GM18502 (cell line): Measurements from ENCODE around the gene PTH2.
A peak's percentile ranks its signal among the peaks of the same experiment; 100 is the strongest.
"Not testable (repeated sequence)": the region's sequence is repeated elsewhere in the genome, so short reads cannot be mapped to it uniquely, and the experiment has no call there.

Experiments
- ATAC-seq: cut with Tn5 transposase; IDR thresholded peaks from one replicate; pipeline ENCODE4 v1.9.1; 2021; ENCODE audit warnings: mild to moderate bottlenecking; ENCODE audit not compliant: unreplicated experiment, poor library complexity

PTH2 gene

GRCh38 chr19:49423071-49423984 is at the start of gene PTH2:
PTH2 (minus strand) TSS chr19:49423441; CDS start chr19:49423339, 102 bp downstream.
- ATAC-seq, result no peak

DNA sequence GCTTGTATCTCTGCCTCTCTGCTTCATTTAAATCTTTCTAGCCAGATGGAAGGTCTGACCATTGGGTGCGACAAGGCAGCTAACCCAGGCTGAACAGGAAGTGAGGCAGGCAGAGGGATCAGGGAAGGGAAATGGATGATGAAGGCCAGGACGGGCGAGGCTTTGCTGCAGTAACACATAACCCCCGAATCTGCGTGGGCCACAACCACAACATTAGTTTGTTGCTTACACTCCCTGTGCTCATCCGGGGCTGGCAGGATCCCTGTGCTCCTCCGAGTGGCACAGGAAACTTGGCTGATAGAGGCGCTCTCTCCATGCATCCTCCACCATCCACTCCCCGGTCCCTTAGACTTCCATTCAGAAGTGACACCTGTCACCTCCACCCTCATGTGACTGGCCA is 49.7 kb upstream of the PTH2 start:
- ATAC-seq, result no peak

GRCh38 chr19:49470615-49470978 is 47.4 kb upstream of the PTH2 start:
- ATAC-seq, result no peak

DNA sequence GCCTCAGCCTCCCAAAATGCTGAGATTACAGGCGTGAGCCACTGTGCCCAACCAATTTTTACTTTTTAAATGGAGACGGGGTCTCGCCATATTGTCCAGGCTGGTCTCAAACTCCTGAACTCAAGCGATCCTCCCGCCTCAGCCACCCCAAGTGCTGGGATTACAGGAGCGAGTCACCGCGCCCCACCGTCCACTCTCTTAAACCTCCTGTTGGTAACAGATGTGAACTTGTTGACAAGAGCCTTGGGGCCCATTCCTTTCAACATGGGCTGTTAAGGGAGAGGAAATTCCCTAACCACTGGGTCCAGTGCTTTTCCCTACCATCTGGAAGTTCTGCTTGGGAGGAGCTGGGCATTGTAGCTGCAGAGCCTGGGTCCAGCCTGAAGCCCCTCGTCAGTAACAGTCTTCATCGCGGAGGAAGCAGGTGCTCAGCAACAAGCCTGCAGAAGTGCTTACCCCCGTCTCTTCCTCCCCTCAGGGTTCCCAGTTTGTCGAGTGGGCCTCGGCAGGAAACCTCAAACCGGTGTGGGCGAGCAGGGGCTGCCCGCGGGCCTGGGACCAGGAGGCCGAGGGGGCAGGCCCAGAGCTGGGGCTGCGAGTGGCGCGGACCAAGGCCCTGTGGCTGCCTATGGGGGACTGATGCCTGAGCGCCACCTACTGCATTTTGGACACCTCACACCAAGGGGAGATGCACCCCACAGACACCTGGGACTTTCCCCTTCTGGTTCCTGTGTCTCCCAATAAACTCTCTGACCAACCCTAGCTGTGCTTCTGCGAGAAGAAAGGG is 46.8 kb upstream of the PTH2 start:
- ATAC-seq, result peak; percentile 52

DNA sequence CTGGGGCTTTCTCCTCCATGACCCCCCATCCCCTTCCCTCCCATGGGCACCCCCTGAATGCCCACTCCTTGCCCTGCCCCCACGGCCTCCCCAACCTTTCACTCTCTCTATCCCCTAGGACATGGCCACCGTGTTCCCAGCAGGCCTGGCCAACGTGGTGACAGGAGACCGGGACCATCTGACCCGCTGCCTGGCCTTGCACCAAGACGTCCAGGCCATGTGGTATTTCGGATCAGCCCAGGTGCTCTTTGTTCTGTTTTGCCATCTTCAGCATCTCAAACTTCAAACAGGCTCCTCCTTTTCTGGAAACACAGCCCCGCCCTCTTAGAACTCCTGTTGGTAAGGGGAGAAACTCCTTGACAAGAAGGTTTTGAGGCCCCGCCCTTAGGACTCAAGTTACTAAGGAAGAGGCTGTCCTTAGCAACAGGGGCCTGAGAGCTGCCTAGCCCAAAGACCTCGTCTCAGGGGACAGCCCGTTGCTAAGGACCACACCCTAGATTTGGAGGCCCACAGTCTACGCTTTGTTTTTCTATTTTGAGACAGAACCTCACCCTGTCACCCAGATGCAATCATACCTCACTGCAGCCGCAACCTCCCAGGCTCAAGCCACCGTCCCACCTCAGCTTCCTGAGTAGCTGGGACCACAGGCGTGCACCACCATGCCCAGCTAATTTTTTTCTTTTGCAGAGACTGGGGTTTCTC is 45.7 kb upstream of the PTH2 start:
- peak; percentile 61 for ATAC-seq

- ATAC-seq, result no peak
Measured at GRCh38 chr19:49468199-49468598, 45.0 kb upstream of the PTH2 start.

DNA sequence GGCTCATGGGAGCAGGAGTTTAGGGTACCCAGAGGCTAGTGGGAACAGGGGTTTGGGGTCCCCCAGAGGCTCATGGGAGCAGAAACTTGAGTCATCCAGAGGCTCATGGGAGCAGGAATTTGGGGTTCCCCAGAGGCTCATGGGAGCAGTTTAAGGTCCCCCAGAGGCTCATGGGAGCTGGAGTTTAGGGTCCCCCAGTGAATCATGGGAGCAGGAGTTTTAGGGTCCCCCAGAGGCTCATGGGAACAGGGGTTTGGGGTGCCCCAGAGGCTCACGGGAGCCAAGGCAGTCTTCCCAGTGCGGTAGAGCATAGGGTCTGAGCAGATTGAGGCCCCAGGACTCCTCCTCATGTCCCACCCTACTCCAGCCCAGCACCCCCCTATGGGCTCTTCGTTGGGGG is 42.1 kb upstream of the PTH2 start:
- no peak for ATAC-seq

DNA sequence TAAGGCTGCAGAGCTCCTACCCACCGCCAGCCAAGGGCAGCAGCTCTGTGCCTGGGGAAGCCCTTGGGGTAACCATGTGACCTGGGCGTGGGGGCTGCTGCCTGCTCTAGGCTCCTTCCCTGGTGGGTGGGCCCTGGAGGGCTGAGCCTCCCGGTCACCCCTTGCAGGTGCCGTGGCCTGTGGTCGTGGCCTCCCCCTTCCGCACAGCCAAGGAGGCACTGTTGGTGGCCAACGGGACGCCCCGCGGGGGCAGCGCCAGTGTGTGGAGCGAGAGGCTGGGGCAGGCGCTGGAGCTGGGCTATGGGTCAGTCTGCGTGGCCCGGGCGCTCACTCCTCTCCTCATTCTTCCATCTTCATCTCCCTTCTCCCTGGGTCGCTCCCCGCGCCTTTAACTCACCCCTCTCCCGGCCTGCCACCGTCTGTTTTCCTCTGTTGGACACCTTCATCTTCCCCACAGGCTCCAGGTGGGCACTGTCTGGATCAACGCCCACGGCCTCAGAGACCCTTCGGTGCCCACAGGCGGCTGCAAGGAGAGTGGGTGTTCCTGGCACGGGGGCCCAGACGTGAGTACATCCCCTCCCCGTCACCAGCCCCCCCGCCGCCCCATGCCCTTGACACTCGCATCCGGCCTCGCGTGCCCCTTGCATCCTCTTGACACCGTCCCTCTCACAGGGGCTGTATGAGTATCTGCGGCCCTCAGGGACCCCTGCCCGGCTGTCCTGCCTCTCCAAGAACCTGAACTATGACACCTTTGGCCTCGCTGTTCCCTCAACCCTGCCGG is 40.9 kb upstream of the PTH2 start:
- no peak for ATAC-seq

GRCh38 chr19:49462492-49462891 is 39.3 kb upstream of the PTH2 start:
- no peak for ATAC-seq

GRCh38 chr19:49461656-49462055 is 38.4 kb upstream of the PTH2 start:
- no peak for ATAC-seq

- not testable (repeated sequence) for ATAC-seq
Measured at GRCh38 chr19:49461130-49461529, 37.9 kb upstream of the PTH2 start.

DNA sequence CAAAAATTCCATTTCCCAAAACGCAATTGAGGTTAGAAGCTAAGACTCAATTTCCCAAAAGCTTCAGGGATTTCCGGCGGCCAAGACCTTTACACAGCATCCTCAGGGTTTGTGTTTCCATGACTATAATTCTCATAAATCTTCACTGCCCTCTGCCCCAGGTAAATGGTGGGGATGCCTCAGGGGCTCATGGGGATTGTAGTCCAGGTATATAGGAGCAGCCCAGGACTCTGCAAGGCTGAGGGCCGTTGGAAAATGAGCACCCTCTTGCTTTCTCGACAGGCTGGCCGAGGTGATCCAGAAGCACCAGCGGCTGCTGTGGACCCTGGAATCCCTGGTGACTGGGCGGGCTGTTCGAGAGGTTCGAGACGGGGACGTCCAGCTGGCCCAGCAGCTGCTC is 36.1 kb upstream of the PTH2 start:
- no peak for ATAC-seq

DNA sequence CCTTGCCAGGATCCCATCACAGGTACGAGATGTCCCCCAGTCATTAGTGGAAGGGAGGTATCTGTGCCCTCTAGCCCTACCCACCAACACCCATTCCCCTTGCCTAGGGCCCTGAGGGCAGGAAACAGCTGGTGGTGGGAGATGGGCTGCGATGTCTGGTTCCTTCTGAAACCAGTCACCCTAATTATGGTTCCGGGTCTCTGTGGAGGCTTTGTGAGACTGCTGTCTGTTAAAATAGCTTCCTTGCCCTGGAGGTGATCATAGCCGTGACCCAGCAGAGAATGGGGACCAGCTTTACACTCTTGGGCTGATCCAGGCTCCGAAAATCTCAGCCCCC is 35.3 kb upstream of the PTH2 start:
- no peak for ATAC-seq

- no peak for ATAC-seq
Measured at GRCh38 chr19:49456326-49456725, 33.1 kb upstream of the PTH2 start.

- no peak for ATAC-seq
Measured at GRCh38 chr19:49455773-49456172, 32.5 kb upstream of the PTH2 start.

DNA sequence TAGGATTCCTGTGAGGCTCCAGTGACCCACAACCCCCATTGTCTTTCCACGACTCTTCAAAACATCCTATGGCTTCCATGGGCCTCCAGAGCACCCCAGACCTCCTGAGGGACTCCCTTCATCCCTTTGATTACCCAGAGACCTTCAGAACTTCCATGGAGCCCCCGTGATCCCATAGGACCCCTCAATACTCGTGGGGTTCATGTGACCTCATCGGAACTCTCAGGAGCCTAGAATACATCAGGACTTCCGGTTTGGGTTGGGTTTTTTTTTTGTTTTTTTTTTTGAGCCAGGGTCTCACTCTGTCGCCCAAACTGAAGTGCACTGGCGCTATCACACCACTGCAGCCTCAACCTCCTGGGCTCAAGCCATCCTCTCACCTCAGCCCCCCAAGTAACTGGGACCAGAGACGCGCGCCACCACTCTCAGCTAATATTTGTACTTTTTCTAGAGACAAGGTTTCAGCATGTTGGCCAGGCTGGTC is 30.6 kb upstream of the PTH2 start:
- no peak for ATAC-seq

GRCh38 chr19:49453013-49453756 is 29.9 kb upstream of the PTH2 start, which contains the start of gene ALDH16A1:
ALDH16A1 (plus strand) TSS chr19:49453225; CDS start chr19:49453332, 107 bp downstream.
- ATAC-seq, result peak; percentile 83

- ATAC-seq, result peak; percentile 68
Measured at GRCh38 chr19:49451430-49452181, 28.4 kb upstream of the PTH2 start, which contains the start of gene PIH1D1. PIH1D1 (minus strand) TSS chr19:49451814; CDS start chr19:49451574, 240 bp downstream.
